ENCODE results near the gene PBX3.

DNA sequence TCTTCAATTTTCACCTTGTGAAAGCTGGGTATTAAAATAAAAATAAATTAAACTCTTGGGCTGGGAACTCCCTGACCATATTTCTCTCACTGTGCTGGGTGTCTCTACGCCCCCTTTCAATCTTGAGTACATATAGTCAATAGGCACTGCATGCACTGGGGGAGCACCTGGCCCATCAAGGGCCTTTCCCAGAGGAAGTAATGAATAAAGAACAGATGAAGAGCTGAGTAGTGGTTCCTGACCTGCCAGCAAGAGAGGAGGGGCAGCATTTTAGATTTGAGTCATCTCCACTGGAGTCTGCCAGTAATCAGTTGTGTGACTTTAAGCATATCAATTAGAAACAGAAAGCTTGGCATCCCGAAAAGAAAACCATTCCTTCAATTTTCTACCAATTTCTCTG lies 46.4 kb upstream of the PBX3 start:
- TF ChIP-seq EZH2 (IDR thresholded peaks at IDR 0.05; ENCODE audit: borderline replicate concordance, low read depth, low read length, poor library complexity, severe bottlenecking): no peak
- TF ChIP-seq CTCF (conservative IDR thresholded peaks at IDR 0.05; ENCODE audit: low read depth, low read length): no peak
